HG03378 (cell line): ENCODE data around the gene PLXNA2.

ENCODE experiments used
- ATAC-seq: cut with Tn5 transposase; IDR thresholded peaks from one replicate; pipeline ENCODE4 v1.9.1; 2021; ENCODE audit warnings: mild to moderate bottlenecking, moderate library complexity; ENCODE audit not compliant: unreplicated experiment

The PLXNA2 gene

DNA sequence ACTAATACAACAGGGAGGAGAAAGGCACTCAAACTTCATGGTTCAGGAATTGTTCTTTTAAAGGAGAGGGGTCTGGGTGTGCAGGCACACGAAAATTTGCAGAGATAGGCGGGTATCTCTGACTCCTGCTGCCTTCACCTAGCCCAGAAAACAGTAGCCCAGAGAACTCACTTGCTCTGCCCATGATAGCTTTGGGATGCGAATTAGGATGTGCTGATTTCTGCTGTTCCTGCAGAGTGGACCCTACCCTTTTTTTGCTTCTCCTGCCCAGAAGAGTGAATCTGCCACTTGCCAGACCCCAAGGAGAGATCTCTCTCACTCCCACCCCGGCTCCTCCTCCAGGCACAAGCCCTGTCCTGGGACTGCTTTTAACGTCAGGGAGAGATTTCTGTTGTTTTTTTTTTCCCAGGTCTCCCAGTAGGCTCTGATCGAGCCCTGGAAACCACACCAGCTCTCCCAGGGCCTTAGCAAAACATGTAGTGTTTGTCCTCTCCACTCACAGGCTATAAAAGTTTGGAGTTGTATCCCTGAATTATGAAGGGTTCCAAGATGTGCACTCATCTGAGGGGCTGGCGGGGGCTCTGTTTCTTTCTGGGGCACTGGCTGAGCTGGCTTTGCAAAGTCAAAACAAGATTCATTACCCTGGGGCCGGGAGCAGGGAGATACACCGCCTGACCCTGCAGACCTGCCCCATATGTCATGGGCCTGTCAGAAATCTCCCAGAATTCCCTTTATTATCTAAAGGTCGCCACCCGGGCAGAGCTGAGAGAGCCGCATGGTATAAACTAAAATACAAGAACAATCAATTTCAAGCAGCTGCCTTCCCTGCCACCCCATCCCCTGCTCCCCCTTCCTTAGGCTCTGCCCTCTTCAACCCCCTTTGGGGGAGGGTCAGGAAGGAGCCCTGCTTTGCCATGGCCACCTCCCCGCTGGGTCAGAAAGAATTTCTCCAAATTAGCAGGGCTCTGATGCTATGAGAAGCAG is 17.9 kb downstream of the PLXNA2 start:
- no peak for ATAC-seq

DNA sequence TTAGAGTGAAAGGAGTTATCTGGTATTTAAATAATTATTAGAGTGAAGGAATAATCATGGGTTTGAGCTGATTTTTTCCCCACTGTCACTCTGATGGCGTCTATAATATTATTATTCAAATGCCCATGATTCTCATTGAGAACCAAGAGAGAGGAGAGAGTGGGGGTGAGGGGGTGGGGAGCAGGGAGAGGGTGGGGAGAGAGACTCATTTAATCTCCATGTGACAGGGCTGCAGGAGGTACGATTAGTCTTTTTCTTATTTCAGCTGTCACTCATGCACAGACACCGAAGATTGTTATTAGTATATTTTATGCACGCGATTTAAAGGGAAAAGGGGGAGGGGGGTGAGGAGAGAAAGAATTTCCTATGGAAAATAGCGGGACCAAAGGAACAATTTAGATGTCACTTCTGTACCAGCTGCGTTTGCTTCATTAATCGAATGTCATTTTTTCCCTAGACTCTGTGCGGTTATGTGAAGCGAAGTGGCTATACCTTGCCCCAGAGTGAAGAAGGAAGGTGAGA is 19.9 kb downstream of the PLXNA2 start:
- ATAC-seq: no peak

DNA sequence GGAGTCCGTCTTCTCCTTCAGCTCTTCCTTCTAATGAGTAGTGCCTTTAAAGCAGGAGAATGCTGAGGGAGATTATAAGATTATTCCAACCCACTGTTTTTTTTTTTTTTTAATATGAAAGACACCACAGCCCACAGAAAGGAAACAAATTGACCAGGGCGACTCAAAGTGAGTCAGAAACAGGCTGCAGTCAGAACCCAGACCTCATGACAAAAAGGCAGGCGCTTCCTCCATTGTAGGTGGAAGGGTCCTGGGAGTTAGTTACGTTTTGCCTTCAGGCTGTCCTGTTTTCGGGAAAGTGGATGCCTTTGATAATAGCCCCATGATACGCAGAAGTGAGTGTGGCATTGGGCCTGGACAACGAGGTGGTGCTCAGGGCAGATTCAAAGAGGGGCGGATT is 21.0 kb downstream of the PLXNA2 start:
- no peak for ATAC-seq

DNA sequence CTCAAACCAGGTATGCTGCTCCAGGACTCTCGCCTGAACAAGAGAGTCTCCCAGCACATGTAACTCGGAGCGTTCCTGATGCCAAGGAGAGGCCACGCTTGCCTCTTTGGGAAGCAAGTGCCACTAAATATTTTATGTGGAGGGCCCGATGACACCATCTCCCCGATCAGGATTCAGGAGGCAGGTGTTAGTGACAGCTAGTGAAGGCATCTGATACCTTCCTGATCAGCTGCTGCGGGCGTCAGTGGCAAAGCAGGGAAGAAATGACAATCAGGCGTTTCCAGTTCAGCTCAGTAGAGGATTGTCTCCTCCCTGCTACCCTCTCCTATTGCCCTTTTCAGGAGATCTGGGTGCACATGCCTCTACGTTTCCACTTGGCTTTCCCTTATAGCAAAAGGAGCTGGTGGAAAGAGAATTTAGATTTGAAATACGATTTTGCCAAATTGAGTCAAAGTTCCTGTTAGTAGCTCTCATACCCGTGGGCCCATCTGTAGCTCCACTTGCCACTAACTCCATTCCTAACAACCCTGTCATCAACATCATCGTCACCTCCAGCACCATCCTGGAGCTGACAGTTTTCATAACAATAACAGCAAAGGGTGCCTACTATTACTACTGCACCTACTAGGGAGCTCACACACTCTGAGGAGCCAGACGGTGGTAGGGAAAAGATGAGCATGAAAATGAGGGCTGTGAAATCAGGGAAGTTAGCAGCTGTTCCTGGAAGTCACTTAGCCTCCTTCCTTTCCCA is 21.6 kb downstream of the PLXNA2 start:
- ATAC-seq: no peak

DNA sequence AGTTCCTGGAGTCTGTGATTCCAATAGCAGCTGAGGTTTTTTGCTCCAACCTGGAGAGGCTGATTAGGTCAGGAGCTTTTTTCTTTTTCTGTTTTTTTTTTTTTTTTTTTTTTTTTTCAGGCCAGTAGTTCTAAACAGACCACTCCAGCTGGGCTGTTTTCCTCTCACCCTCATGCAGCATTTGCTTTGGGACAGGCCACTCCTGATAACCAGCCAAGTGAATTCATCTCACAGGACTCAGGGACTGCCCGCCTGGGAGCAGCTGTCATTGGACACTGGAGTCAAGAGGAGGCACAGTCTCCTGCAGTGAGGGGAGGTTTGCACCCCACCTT is 22.9 kb downstream of the PLXNA2 start:
- ATAC-seq: no peak

DNA sequence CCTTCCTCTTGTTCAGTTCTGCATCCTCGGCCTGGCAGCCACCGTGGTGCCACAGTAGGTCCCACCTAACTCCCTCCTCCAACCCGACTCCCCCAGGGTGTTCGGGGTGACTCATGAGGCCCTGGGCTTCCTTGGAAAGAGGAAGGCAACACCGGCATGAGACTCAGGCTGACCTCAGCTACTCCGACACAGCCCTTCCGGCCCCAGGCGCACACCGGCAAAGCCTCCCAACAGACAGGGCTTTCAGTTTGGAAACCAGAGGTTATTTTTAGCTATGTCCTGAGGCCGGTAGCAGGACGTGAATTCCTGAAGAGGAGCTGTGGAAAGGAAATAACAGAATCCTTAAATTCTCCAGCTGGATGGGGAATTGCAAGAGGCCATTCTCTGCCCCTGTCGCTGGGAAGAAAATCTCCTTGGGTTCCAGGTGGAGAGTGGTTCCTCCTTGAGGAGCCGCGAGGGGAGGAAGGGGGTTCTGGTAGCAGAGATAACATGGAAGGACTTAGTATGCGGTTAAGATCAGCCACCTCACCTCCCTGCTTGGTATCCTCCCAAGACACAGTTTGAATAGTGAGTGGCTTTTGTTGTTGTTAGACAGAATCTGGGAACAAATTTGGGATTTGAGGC is 24.4 kb downstream of the PLXNA2 start:
- ATAC-seq: no peak

DNA sequence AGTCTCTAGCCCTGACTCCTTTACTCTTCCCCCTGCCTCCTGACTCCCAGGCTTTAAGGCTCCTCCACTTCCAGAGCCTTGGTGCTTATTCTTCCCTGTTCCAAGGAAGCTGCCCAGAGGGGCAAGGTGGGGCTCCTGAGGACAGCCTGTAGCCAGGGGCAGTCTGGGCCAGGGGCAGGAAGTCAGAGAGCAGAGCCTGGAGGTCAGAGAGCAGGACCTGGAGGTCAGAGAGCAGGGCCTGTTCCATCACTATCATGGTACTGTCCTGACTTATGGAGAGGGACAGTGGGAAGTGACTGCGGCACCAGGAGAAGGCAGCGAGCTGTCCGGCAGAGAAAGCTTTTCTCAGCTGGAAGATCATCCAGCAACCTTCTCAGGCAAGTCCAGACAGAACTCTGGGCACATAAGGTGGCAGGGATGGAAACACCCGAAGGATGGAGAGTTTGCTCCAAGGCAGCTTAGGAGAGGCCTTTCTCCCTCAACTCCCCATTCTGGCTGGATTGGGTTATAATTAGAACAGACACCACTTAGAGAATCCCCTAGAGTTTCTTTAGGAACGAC is 25.0 kb downstream of the PLXNA2 start:
- ATAC-seq: no peak

DNA sequence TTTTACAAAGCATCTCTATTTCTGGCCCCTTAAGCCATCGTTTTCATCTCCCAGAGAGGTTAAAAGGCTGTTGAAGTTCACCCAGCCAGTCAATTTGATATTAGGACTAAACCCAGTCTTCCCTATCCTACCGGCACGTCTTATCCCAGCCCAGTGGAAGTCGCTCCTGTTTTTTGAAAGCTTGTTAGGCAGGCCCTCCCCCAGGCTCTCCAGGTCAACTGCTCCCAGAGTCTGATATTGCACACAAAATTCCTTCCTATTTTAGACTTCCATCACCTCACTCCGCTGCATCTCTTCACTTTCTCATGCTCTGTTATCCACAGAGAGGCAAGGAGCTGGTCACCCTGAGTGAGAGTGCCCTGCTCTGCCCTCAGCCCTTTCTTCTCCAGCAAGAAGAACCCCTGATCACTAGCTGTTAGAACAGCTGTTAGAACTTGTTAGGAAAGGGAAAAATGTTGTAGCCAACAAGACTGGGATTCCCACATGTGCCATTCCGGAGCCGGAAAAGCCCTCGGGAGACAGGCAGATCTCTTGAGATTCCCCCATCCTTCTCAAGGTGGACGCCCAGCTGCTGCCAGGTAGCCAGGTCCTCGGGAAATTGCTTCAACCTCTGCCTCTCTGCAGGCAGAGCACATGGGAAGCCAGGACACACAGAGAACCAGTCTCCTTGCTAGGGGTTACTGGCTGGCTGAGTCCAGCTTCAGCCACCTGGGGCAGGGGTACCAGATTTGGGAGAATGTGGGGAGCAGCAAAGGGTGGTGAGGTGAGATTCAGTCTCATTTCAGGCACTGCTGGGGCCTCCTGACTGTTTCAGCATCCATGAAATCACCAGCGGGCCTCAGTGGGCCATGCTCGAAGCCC is 25.7 kb downstream of the PLXNA2 start:
- ATAC-seq: no peak

DNA sequence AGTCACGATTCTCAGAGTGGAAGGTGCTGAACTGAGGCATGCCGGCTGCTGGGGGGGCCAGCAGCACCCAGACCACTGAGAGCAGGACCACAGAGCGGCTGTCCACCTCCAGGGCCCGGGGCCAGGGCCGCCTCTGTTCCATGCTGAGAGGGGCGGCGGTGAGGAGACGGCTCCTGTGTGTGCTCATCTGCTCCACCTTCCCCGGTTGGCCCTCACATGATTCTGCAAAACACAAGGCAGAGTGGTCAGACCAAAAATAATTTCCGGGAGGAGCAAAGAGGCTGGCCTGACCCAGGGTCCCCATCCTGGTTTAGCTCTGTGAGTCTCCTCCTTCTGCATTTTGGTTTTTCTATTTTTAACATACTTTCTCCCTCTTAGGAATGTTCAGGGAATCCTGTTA is 26.4 kb downstream of the PLXNA2 start:
- no peak for ATAC-seq

DNA sequence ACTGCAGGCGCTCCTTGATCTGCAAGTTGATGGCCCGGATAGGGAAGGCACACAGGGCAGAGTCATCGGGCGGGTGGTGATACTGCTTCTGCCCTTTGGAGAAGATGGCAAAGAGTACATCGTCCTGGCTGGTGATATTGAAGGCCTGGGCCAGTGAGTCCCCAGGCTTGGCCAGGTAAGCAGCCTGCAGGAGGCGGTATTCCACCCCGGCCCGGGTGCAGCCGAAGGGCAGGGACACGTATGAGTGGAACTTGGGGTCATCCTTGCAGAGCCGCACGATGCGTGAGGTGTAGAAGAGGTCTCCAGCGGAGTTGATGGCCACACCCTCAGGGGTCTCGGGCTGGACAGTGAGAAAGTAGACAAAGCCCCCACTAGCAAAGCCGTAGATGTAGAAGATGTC is 27.4 kb downstream of the PLXNA2 start:
- no peak for ATAC-seq

DNA sequence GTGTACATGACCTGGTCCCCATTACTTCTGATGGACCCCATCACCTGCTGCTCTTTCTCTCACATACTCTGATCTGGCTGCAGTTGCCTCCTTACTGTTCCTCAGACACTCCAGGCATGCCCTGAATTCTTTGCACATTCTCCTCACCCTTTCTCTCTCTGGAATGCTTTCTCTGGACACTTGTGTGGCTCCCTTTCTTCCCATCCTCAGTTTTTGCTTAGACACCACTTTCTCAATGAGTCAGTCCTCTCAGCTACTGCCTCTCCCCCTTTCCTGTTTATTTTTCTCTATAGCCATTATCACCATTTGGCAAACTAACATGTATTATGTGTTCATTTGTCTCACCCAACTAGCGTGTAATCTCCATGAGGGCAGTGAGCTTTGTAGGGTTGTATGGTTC is 28.1 kb downstream of the PLXNA2 start:
- ATAC-seq: no peak

DNA sequence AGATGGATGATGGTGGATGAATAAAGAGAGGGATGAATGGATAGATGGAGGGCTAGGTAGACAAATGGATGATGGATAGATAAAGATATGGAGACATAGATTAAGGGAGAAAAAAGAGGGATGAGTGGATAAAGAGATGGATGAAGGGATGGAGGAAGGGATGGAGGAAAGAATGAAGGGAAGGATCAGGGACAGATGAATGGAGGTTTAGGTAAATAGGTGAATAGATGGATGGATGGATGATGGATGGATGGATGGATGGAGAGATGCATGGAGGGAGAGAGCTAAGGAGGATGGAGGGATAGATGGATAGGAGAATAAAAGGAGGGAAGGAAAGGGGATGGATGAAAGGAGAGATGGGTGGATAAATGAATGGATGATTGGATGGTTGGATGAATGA is 28.8 kb downstream of the PLXNA2 start:
- no peak for ATAC-seq

DNA sequence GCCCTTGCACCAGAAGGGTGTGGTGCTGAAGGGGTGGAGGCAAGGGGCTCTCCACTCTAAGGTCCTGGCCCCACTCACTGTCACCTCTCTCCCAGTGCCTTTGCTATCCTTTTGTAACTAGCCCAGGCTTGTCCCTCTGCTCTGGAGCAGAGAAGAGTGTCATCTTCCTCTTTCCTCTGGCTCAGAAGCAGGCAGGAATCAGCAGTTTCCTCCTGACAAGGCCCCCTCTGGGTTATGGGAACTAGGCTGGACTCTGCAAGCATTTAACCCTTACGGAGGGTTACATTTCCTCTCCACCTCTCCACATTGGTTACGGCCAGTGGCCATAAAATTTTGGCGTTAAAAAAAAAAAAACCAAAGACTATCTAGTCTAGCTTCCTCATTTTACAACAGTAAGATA is 30.4 kb downstream of the PLXNA2 start:
- no peak for ATAC-seq

DNA sequence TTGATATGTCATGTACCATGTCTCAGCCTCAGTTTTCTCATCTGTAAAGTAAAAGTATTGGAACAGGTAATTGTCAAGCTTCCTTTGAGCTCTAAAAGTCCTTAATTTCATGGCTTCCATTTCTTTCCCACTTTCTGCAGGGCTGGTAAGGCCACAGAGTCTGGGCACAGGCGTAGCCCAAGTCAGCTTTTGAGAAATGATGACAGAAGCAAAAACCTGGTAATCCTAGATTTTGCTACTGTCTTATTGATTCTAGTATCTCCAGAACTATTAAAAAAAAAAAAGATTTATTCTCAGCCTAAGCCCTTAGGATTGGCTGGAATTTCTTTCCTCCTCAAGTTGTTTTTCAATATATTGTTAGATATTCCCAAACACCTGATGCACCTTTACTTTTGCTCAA is 31.3 kb downstream of the PLXNA2 start:
- ATAC-seq: no peak

DNA sequence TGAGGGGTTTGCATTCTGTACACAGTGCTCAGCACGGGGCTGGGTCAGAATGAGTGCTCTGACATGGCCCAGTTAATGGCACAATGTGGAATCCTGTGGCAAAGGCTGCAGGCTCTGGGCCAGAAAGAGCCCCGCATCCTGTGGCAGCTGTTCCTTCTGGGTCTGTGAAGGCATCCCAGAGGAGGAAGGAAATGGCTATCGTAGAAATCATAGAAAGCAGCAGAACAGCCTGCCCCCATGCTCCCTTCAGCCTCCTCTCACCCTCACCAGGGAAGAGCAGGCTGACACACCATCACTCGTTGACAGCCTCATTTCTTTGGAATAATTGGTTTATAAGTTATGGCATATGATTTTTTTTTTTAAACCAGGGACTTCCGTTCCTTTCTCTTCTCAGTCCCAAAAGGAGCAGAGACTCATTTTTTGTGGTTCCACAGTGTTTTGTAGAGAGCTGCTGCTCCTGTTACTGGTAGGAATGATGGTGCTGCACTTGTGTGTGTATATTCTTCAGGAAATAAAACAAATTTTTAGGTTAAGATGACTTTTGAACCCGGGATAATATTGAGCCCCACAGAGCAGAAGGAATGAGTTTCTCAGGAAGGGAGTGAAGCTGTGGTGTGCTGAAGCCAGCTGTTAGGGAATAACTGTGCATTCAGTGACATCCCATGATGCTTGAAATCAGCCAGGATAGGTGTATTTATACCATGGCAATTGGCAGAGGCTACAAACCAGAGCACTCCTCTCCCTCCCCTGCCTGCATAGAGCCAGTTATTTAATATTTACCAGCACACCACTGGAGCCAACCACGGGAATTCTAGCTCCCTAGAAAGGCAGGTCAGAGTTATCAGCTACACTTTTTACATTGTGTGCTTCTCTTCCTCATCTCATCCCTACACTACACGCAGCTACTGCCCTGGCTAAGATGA is 32.0 kb downstream of the PLXNA2 start:
- ATAC-seq: no peak

DNA sequence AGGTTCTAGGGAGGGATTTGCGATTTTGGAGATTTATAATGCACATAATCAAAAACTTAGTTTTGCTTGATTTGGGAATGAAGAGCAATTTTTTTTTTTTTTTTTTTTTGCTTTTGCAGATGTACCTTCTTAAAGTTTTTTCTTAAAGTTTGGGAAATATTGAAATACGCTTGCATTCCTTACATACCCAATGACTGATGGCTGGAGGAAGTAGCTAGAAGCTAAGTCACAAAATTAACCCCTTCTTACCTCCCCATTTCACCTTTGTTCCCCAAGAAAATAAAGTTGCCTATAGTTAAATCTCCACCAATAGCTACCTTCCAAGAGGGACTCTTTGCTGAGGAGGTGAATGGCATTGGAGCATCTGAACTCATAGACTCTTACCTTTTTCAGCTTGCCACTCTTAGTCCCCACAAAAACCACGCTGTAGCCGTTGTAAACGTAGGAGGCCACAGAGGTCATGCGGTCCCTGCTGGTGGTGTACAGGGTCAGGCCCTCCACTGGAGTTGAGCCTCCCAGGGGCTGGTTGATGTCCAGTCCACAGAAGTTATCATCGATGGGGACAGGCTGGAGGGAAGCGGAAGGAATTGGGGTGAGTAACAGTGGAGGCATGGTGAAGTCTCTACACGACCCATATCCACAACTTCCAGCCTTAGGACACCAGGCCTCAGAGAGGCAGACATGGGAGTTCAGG is 34.1 kb downstream of the PLXNA2 start:
- no peak for ATAC-seq

DNA sequence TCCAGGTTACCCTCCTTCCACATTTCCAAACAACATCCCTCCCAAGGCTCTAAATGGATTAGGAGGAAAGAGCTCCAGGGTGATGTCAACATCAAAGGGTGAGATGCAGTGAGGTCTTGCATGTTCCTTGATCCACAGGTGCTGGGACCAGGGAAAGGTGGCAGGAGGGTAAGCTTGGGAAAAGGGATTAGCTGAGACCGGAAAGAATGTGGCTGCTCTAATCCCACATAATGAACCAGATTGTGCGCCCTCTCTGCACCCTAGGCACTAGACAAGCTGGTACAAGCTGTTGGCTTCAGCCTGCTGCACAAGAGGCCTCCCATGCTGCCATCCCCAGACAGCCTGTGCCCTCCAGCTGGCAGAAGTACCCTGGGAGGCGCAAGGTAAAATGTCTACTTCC is 34.9 kb downstream of the PLXNA2 start:
- ATAC-seq: no peak

DNA sequence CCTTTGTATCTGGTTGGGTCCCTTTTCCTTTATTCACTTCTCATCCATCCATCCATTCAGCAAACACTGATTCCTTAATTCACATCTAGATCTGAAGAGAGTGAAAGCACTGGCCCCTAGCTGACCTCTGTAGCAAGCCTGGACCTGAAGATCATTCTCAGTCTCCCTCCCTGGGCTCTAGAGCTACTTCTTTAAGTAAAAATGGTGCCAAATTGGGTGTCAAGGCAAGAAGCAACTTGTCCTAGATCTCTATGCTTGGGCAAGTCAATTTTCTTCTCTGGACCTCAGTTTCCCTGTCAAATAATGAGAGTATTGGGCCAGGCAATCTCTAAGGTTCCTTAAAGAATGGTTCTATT is 36.1 kb downstream of the PLXNA2 start:
- ATAC-seq: no peak
